ENCODE results near the gene PLXNA1.

Gene PLXNA1

DNA sequence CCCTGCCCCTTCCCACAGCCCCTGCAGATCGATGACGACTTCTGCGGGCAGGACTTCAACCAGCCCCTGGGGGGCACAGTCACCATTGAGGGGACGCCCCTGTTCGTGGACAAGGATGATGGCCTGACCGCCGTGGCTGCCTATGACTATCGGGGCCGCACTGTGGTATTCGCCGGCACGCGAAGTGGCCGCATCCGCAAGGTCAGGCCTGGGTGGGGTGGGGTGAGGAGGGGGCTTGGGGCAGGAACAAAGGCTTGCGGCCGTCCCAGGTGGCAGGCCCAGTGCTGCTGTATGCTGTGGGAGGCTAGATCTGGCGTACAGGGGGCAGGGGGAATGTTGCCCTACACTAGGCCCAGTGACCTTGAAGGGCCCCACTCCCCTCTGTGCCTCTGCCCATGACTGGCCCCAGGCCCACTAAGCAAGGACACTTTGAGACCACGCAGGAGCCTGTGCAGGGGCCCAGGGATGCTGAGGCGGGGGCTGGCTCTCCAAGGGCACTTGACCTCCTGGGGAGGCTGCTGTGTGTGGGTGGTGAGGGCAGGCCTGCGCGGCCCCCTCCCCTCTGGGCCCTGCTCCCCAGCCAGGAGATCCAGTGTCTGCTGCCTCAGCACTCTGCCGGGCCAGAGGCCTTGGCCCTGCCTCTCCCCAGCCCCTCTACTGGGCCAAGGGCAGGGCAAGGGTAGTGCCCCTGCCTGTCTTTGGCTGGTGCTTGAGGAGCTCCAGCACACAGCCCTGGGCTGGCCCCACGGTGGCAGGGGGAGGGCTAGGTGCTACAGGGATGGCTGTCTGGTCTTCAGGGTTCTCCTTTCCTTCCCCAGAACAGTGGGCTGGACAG lies 8.7 kb downstream of the PLXNA1 start:
- no peak for DNase-seq
- no peak overlapping the region for H3K4me3 ChIP-seq (ENCODE audit: low read length)
- H2AFZ ChIP-seq (ENCODE audit: low read length): no peak overlapping the region
- peaks cover 7% of the 10 kb centered on the region for H3K79me2 ChIP-seq (ENCODE audit: low read length)
- no peaks in the 10 kb centered on the region for H3F3A ChIP-seq (ENCODE audit: insufficient read depth, low read length)
- no peaks in the 10 kb centered on the region for H4K20me1 ChIP-seq (ENCODE audit: insufficient read depth, low read length)
- no peaks in the 10 kb centered on the region for H3K4me1 ChIP-seq (ENCODE audit: low read length)
- no peak overlapping the region for H3K9ac ChIP-seq (ENCODE audit: low read length)
- H3K27ac ChIP-seq (ENCODE audit: low read length): no peak overlapping the region
- H3K36me3 ChIP-seq (replicated peaks; ENCODE audit: insufficient read depth, low read length): no peaks in the 10 kb centered on the region
- no peaks in the 10 kb centered on the region for H3K27me3 ChIP-seq (replicated peaks; ENCODE audit: insufficient read depth, low read length)
- no peaks in the 10 kb centered on the region for H3K9me2 ChIP-seq (replicated peaks; ENCODE audit: insufficient read depth, low read length)
- H3K4me2 ChIP-seq (ENCODE audit: low read depth, low read length): no peak overlapping the region
- H3K9me3 ChIP-seq (replicated peaks; ENCODE audit: insufficient read depth, low read length): no peaks in the 10 kb centered on the region
- TF ChIP-seq EZH2phosphoT487 (IDR thresholded peaks at IDR 0.05; ENCODE audit: low read length): no peak

DNA sequence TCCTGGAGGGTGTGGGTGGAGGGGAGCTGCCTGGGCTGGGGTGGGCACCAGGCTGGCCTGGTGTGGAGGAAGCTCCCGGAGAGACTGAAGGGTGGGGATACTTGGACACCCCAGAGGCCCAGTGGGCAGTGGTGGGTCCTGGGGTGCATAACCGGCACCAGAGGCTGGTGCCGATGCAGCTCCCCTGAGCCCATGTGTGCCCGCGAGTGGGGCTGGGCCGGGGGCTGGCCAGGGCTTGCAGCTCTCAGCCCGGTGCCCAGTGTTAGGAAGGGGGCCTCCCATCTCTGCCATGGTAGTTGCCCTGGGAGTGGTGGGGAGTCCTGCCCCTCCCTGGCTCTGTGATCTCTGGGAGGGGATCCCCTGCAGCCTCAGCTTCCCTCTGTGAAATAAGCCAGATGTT lies 9.3 kb downstream of the PLXNA1 start:
- 0 out of 2 replicates have a peak, but pooled peaks cover under 1% of the 10 kb centered on the region for H3K79me2 ChIP-seq (ENCODE audit: low read length)
- H3K9me2 ChIP-seq (replicated peaks; ENCODE audit: insufficient read depth, low read length): no peaks in the 10 kb centered on the region
- no peaks in the 10 kb centered on the region for H3K4me1 ChIP-seq (ENCODE audit: low read length)
- H3K9me3 ChIP-seq (replicated peaks; ENCODE audit: insufficient read depth, low read length): no peaks in the 10 kb centered on the region
- no peak overlapping the region for H2AFZ ChIP-seq (ENCODE audit: low read length)
- TF ChIP-seq, protein P1, sequence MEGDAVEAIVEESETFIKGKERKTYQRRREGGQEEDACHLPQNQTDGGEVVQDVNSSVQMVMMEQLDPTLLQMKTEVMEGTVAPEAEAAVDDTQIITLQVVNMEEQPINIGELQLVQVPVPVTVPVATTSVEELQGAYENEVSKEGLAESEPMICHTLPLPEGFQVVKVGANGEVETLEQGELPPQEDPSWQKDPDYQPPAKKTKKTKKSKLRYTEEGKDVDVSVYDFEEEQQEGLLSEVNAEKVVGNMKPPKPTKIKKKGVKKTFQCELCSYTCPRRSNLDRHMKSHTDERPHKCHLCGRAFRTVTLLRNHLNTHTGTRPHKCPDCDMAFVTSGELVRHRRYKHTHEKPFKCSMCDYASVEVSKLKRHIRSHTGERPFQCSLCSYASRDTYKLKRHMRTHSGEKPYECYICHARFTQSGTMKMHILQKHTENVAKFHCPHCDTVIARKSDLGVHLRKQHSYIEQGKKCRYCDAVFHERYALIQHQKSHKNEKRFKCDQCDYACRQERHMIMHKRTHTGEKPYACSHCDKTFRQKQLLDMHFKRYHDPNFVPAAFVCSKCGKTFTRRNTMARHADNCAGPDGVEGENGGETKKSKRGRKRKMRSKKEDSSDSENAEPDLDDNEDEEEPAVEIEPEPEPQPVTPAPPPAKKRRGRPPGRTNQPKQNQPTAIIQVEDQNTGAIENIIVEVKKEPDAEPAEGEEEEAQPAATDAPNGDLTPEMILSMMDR (IDR thresholded peaks at IDR 0.05; ENCODE audit: low read length): no peak
- TF ChIP-seq EZH2 (optimal IDR thresholded peaks at IDR 0.05; ENCODE audit: low read depth, low read length) (no peak), EZH2phosphoT487 (IDR thresholded peaks at IDR 0.05; ENCODE audit: low read length) (no peak)
- no peak overlapping the region for H3K27ac ChIP-seq (ENCODE audit: low read length)
- H3K4me2 ChIP-seq (ENCODE audit: low read depth, low read length): no peak overlapping the region
- H3K9ac ChIP-seq (ENCODE audit: low read length): no peak overlapping the region
- H3K4me3 ChIP-seq (ENCODE audit: low read length): no peak overlapping the region
- no peaks in the 10 kb centered on the region for H4K20me1 ChIP-seq (ENCODE audit: insufficient read depth, low read length)
- no peaks in the 10 kb centered on the region for H3K36me3 ChIP-seq (replicated peaks; ENCODE audit: insufficient read depth, low read length)
- no peaks in the 10 kb centered on the region for H3K27me3 ChIP-seq (replicated peaks; ENCODE audit: insufficient read depth, low read length)
- DNase-seq: no peak
- no peaks in the 10 kb centered on the region for H3F3A ChIP-seq (ENCODE audit: insufficient read depth, low read length)

- Histone ChIP-seq H3F3A (ENCODE audit: insufficient read depth, low read length) (no peaks in the 10 kb centered on the region), H3K27ac (ENCODE audit: low read length) (no peak overlapping the region), H3K9me3 (replicated peaks; ENCODE audit: insufficient read depth, low read length) (no peaks in the 10 kb centered on the region), H3K79me2 (ENCODE audit: low read length) (no peaks in the 10 kb centered on the region), H4K20me1 (ENCODE audit: insufficient read depth, low read length) (no peaks in the 10 kb centered on the region), H3K9ac (ENCODE audit: low read length) (no peak overlapping the region), H3K4me2 (ENCODE audit: low read depth, low read length) (no peak overlapping the region), H3K4me1 (ENCODE audit: low read length) (no peaks in the 10 kb centered on the region), H2AFZ (ENCODE audit: low read length) (no peak overlapping the region), H3K9me2 (replicated peaks; ENCODE audit: insufficient read depth, low read length) (no peaks in the 10 kb centered on the region), H3K4me3 (ENCODE audit: low read length) (no peak overlapping the region), H3K27me3 (replicated peaks; ENCODE audit: insufficient read depth, low read length) (no peaks in the 10 kb centered on the region), H3K36me3 (replicated peaks; ENCODE audit: insufficient read depth, low read length) (no peaks in the 10 kb centered on the region)
- no peak for TF ChIP-seq EZH2phosphoT487 (IDR thresholded peaks at IDR 0.05; ENCODE audit: low read length)
- no peak for TF ChIP-seq EZH2 (optimal IDR thresholded peaks at IDR 0.05; ENCODE audit: low read depth, low read length)
- TF ChIP-seq, protein P1 (IDR thresholded peaks at IDR 0.05; ENCODE audit: low read length): no peak
- DNase-seq: no peak
Observed at GRCh38 chr3:126992776-126993175, 9.9 kb downstream of the PLXNA1 start.

- H3K9ac ChIP-seq (ENCODE audit: low read length): no peak overlapping the region
- H3K36me3 ChIP-seq (replicated peaks; ENCODE audit: insufficient read depth, low read length): no peaks in the 10 kb centered on the region
- no peak overlapping the region for H3K4me3 ChIP-seq (ENCODE audit: low read length)
- H3F3A ChIP-seq (ENCODE audit: insufficient read depth, low read length): no peaks in the 10 kb centered on the region
- no peaks in the 10 kb centered on the region for H3K9me3 ChIP-seq (replicated peaks; ENCODE audit: insufficient read depth, low read length)
- H3K27me3 ChIP-seq (replicated peaks; ENCODE audit: insufficient read depth, low read length): no peaks in the 10 kb centered on the region
- H3K27ac ChIP-seq (ENCODE audit: low read length): no peak overlapping the region
- DNase-seq: no peak
- no peak overlapping the region for H2AFZ ChIP-seq (ENCODE audit: low read length)
- no peak for TF ChIP-seq EZH2 (optimal IDR thresholded peaks at IDR 0.05; ENCODE audit: low read depth, low read length)
- no peak for TF ChIP-seq EZH2phosphoT487 (IDR thresholded peaks at IDR 0.05; ENCODE audit: low read length)
- TF ChIP-seq, protein P1 (IDR thresholded peaks at IDR 0.05; ENCODE audit: low read length): no peak
- no peaks in the 10 kb centered on the region for H3K9me2 ChIP-seq (replicated peaks; ENCODE audit: insufficient read depth, low read length)
- no peaks in the 10 kb centered on the region for H4K20me1 ChIP-seq (ENCODE audit: insufficient read depth, low read length)
- no peaks in the 10 kb centered on the region for H3K79me2 ChIP-seq (ENCODE audit: low read length)
- no peak overlapping the region for H3K4me2 ChIP-seq (ENCODE audit: low read depth, low read length)
- no peaks in the 10 kb centered on the region for H3K4me1 ChIP-seq (ENCODE audit: low read length)
Observed at GRCh38 chr3:126993436-126993835, 10.5 kb downstream of the PLXNA1 start.

Data from MM.1S (cell line).